GM23248 (cell line): Measurements from ENCODE around the gene CCDC88C.

Experiments used
- EZH2 ChIP-seq: fragments of 200-600 bp; sonication (generic); IDR thresholded peaks from 2 replicates; pipeline ENCODE4 v1.6.1; 2018; ENCODE audit warnings: antibody characterized with exemption, mild to moderate bottlenecking; ENCODE audit not compliant: insufficient read depth, poor library complexity, severe bottlenecking
- EZH2phosphoT487 ChIP-seq: fragments of 200-600 bp; sonication (generic); IDR thresholded peaks from 2 replicates; pipeline ENCODE4 v1.6.1; 2018; ENCODE audit warnings: antibody characterized with exemption, moderate library complexity, mild to moderate bottlenecking, low read depth; ENCODE audit not compliant: insufficient read depth

DNA sequence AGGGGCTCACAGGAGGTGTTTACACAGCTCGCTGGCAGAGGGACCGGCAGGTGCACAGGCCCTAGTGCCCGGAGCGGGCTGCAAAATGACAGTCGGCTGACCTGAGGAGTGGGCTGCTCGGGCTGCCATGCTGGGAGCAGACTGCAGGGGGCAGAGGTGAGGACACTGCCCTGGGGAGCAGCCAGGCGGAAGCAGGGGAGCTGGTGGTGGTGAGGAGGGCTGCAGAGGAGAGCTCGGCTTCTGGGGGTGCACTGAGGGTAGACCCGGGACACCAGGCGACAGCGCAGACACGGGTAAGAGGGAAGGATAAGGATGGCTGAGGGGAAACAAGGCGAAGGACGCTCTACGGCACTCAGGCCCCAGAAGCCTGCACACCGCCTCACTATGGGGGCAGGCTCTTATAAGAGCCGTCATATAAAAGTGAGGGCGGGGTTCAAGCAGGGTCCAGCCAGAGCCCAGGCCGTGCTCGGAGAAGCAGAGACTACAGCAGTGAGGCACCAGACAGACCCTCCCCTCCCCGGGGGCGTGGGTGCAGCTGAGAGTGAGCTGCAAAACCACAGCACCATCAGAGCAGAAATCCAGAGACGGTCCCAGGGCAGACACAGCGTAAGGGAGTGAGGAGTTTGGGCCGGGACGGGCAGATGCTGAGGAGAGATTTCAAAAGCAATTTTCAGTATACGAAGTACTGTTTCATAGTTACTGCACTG lies 62.5 kb downstream of the CCDC88C start:
- TF ChIP-seq EZH2 (no peak), EZH2phosphoT487 (no peak)
